Adrenal gland (tissue), 12 donors: ENCODE data around the gene COL6A2. TPM values are rescaled to one million over a fixed set of nuclear protein-coding genes. Genes with fewer than 3 reads are reported as not detected.
"Not testable (repeated sequence)": the region's sequence is repeated elsewhere in the genome, so short reads cannot be mapped to it uniquely, and the experiment has no call there.

Source experiments
- DNase-seq, 7 donors: peaks; one replicate each; pipeline ENCODE4 v3.0.0-alpha.2; 2019 to 2020
- H3K27ac ChIP-seq, 5 donors: fragments of 200-600 bp; sonication (generic) in 4 of 5; 1 replicate in 3 of 5; 2 replicates in 2 of 5; pipeline versions ENCODE4 v1.5.1 to v1.8.0; 2016 to 2020; ENCODE audit warnings: mild to moderate bottlenecking in 1 of 5
- H3K27me3 ChIP-seq: fragments of 200-600 bp; 2 replicates; pipeline ENCODE4 v1.8.0; 2021
- H3K36me3 ChIP-seq, 2 donors: fragments of 200-600 bp; replicated peaks in 1 of 2; 1 replicate in 1 of 2; 2 replicates in 1 of 2; pipeline versions ENCODE4 v1.5.1 to v1.8.0; 2018 to 2022
- H3K4me1 ChIP-seq, 2 donors: fragments of 200-600 bp; replicated peaks in 1 of 2; 1 replicate in 1 of 2; 2 replicates in 1 of 2; pipeline versions ENCODE4 v1.5.1 to v1.8.0; 2018 to 2021
- H3K4me3 ChIP-seq, 4 donors: fragments of 200-600 bp; sonication (generic) in 3 of 4; one replicate each; pipeline ENCODE4 v1.5.1; 2016 to 2018
- H3K9me3 ChIP-seq, 3 donors: fragments of 200-600 bp; sonication (generic) in 1 of 3; replicated peaks in 1 of 3; 1 replicate in 2 of 3; 2 replicates in 1 of 3; pipeline versions ENCODE4 v1.5.1 to v1.8.0; 2016 to 2021
- CTCF ChIP-seq, 6 experiments: fragments of 450-650 bp in 4 of 6; fragments of 200-600 bp in 2 of 6; sonication (generic) in 1 of 6; IDR thresholded peaks; 1 replicate in 5 of 6; 2 replicates in 1 of 6; pipeline versions ENCODE4 v1.5.1 to v1.8.0; 2016 to 2021; ENCODE audit warnings: antibody characterized with exemption in 6 of 6, mild to moderate bottlenecking in 2 of 6, moderate library complexity in 1 of 6
- POLR2A ChIP-seq, 2 donors: fragments of 450-650 bp; IDR thresholded peaks; one replicate each; pipeline ENCODE4 v1.6.1; 2017; ENCODE audit warnings: antibody characterized with exemption in 2 of 2, mild to moderate bottlenecking in 2 of 2, moderate library complexity in 1 of 2
- WGBS, 4 donors: extraction: QIAGEN DNeasy Blood & Tissue Kit in 2 of 4; methylation state at CpG; one replicate each; pipeline versions ENCODE4 v1.1.5 to v1.1.7; 2013 to 2017; 5-methylcytosine and 5-hydroxymethylcytosine counted together
- intact Hi-C, 2 donors: fragments of 100-400 bp; cut with DNase I; formaldehyde crosslinking; loops; one replicate each; pipeline versions ENCODE4 v1.14.1 to v1.15.0; 2022 to 2023
- polyA plus RNA-seq, 3 donors: library from polyadenylated mRNA; stranded (reverse); fragments of 200-250 nt in 2 of 3; fragments of 350-450 nt in 1 of 3; fragmentation: Illumina TruSeq in 1 of 3; extraction: RNeasy Lipid Tissue Mini Kit (QIAGEN cat#74804) in 1 of 3; gene quantifications; one replicate each; pipeline ENCODE4 v1.2.3, GENCODE V29; 2013 to 2014
- total RNA-seq, 9 donors: library from RNA; depleted of rRNA in 4 of 9; stranded (reverse); fragments of >200 nt in 4 of 9; fragments of 120-200 nt in 1 of 9; fragmentation: NEBNext Ultra II Directional in 1 of 9; extraction: Animal tissue kit (Norgen Biotek cat#: 25700) in 1 of 9; gene quantifications; one replicate each; pipeline versions ENCODE4 v1.1.0 to v1.2.4, GENCODE V29; 2013 to 2023
- donor health status: healthy with polysubstance abuse.
- donor health status: Bipolar disorder and iron deficiency.
- donor health status: DM: yes; HTN: yes; CAD: no.
- donor health status: DM: no; HTN: no; CAD: no.
- donor health status: DM: no; HTN: no; CAD: no.
- donor health status: DM: yes; HTN: yes; CAD: no.

COL6A2 gene
- total and polyA plus RNA-seq, 12 donors, result 19.0 to 543 (median 181) TPM

GRCh38 chr21:46057111-46057709, 40.7 kb upstream of the COL6A2 start:
- peak in 1 of 7 donors; percentile 22 for DNase-seq
- Histone ChIP-seq H3K4me1 (peaks cover 8 to 17% of the 10 kb centered on the region in 2 donors), H3K36me3 (no peaks in the 10 kb centered on the region), H3K4me3 (no peak overlapping the region), H3K27ac (peak overlapping the region in 4 of 5 donors; percentile 27 to 83 (median 54)), H3K27me3 (no peaks in the 10 kb centered on the region), H3K9me3 (no peaks in the 10 kb centered on the region)
- WGBS, 4 donors, result 61 to 74% (median 65%) methylated on average over 13 to 27 of the region's 27 CpGs
- intact Hi-C loops, result no loop called here
- TF ChIP-seq CTCF (IDR thresholded peaks at IDR 0.05) (no peak), POLR2A (IDR thresholded peaks at IDR 0.05) (no peak)

GRCh38 chr21:46057710-46058241, 40.1 kb upstream of the COL6A2 start:
- Histone ChIP-seq H3K27ac (peak overlapping the region in 2 of 5 donors; percentile 77 to 83), H3K36me3 (no peaks in the 10 kb centered on the region), H3K9me3 (no peaks in the 10 kb centered on the region), H3K4me1 (peaks cover 8 to 17% of the 10 kb centered on the region in 2 donors), H3K27me3 (no peaks in the 10 kb centered on the region), H3K4me3 (no peak overlapping the region)
- TF ChIP-seq POLR2A (IDR thresholded peaks at IDR 0.05) (no peak), CTCF (IDR thresholded peaks at IDR 0.05) (no peak)
- 83 to 88% (median 86%) methylated on average over 17 to 23 of the region's 23 CpGs for WGBS, 4 donors
- peak in 2 of 7 donors; percentile 8 to 18 for DNase-seq
- intact Hi-C loops, result no loop called here

- Histone ChIP-seq H3K27me3 (no peaks in the 10 kb centered on the region), H3K4me1 (peaks cover 8 to 17% of the 10 kb centered on the region in 2 donors), H3K9me3 (no peaks in the 10 kb centered on the region), H3K36me3 (no peaks in the 10 kb centered on the region), H3K4me3 (no peak overlapping the region), H3K27ac (peak overlapping the region in 1 of 5 donors; percentile 21)
- intact Hi-C loops, result no loop called here
- TF ChIP-seq POLR2A (IDR thresholded peaks at IDR 0.05), result no peak
- no peak for TF ChIP-seq CTCF (IDR thresholded peaks at IDR 0.05)
- 91 to 96% (median 95%) methylated on average over 5 to 10 of the region's 10 CpGs for WGBS, 4 donors
- DNase-seq, result peak in 2 of 7 donors; percentile 9 to 18
Observed at GRCh38 chr21:46058431-46059145, 39.3 kb upstream of the COL6A2 start.

- intact Hi-C loops, result no loop called here
- DNase-seq, result peak in 1 of 7 donors; percentile 18
- H3K27me3 ChIP-seq, result no peaks in the 10 kb centered on the region
- no peak overlapping the region for H3K4me3 ChIP-seq
- TF ChIP-seq CTCF (IDR thresholded peaks at IDR 0.05), result no peak
- no peak for TF ChIP-seq POLR2A (IDR thresholded peaks at IDR 0.05)
- 93 to 97% (median 94%) methylated on average over 10 to 12 of the region's 12 CpGs for WGBS, 4 donors
- peaks cover 8 to 17% of the 10 kb centered on the region in 2 donors for H3K4me1 ChIP-seq
- H3K9me3 ChIP-seq, result no peaks in the 10 kb centered on the region
- H3K36me3 ChIP-seq, result no peaks in the 10 kb centered on the region
- H3K27ac ChIP-seq, result peak overlapping the region in 1 of 5 donors; percentile 89
Observed at GRCh38 chr21:46059195-46059594, 38.7 kb upstream of the COL6A2 start.

- H3K36me3 ChIP-seq, H3K4me3 ChIP-seq, H3K27me3 ChIP-seq, H3K9me3 ChIP-seq, intact Hi-C loops: not testable (repeated sequence)
- H3K4me1 ChIP-seq, result peaks cover 8 to 17% of the 10 kb centered on the region in 2 donors
- DNase-seq, result peak in 2 of 7 donors; percentile 11 to 16
- H3K27ac ChIP-seq, result peak overlapping the region in 3 of 5 donors; percentile 58 to 89 (median 77)
- whole genome bisulfite sequencing, 4 donors, result 87 to 92% (median 91%) methylated on average over 20 to 21 of the region's 21 CpGs
Observed at GRCh38 chr21:46059711-46060455, 38.0 kb upstream of the COL6A2 start.
